Pancreas (tissue), 10 donors: ENCODE results near the gene CYP27A1. TPM values are rescaled to one million over a fixed set of nuclear protein-coding genes. Genes with fewer than 3 reads are reported as not detected.

Source experiments
- ATAC-seq, 4 donors: fragments of 200-7000 bp; cut with Tn5 transposase; one replicate each; pipeline versions ENCODE4 v1.8.0 to v1.9.1; 2020; ENCODE audit warnings: mild to moderate bottlenecking in 4 of 4, moderate library complexity in 4 of 4
- DNase-seq, 6 donors: peaks; one replicate each; pipeline ENCODE4 v3.0.0-alpha.2; 2020
- FAIRE-seq: peaks from 2 replicates; lab custom pipeline; 2012; peaks lifted over from hg19 to GRCh38; lab: Jason Lieb, UNC
- H3K27ac ChIP-seq, 4 donors: fragments of 200-600 bp; sonication (generic); 1 replicate in 3 of 4; 2 replicates in 1 of 4; pipeline versions ENCODE4 v1.5.0 to v1.8.0; 2020
- H3K27me3 ChIP-seq, 4 donors: fragments of 200-600 bp; one replicate each; pipeline ENCODE4 v1.8.0; 2021
- H3K36me3 ChIP-seq, 3 donors: fragments of 200-600 bp; sonication (generic) in 1 of 3; one replicate each; pipeline versions ENCODE4 v1.5.0 to v1.8.0; 2020 to 2021
- H3K4me1 ChIP-seq, 3 donors: fragments of 200-600 bp; one replicate each; pipeline ENCODE4 v1.8.0; 2021
- H3K4me3 ChIP-seq, 4 donors: fragments of 200-600 bp; sonication (generic) in 2 of 4; one replicate each; pipeline versions ENCODE4 v1.5.0 to v1.8.0; 2020 to 2021
- H3K9me3 ChIP-seq, 4 donors: fragments of 200-600 bp; one replicate each; pipeline ENCODE4 v1.8.0; 2021
- CTCF ChIP-seq, 4 donors: fragments of 200-600 bp; sonication (generic) in 3 of 4; IDR thresholded peaks; one replicate each; pipeline versions ENCODE4 v1.5.0 to v1.8.0; 2021; ENCODE audit warnings: antibody characterized with exemption in 4 of 4
- WGBS, 2 donors: extraction: QIAGEN DNeasy Blood & Tissue Kit; methylation state at CpG; one replicate each; pipeline ENCODE4 v1.1.7; 2013; 5-methylcytosine and 5-hydroxymethylcytosine counted together
- intact Hi-C, 3 donors: fragments of 100-400 bp; cut with DNase I; formaldehyde crosslinking; loops; one replicate each; pipeline versions ENCODE4 v1.11.1 to v1.14.2; 2022
- microRNA-seq, 2 donors: library from miRNA; unstranded; fragments of <30 nt; microRNA quantifications; one replicate each; pipeline versions ENCODE4 to v1.1.0, GENCODE V29; 2019 to 2020
- polyA plus RNA-seq, 2 donors: library from polyadenylated mRNA; stranded (reverse); fragments of 200-250 nt; gene quantifications; one replicate each; pipeline ENCODE4 v1.2.3, GENCODE V29; 2013
- total RNA-seq, 6 donors: library from RNA; stranded (reverse); fragmentation: NEBNext Ultra II Directional in 4 of 6; extraction: Animal tissue kit (Norgen Biotek cat#: 25700) in 4 of 6; gene quantifications; one replicate each; pipeline versions ENCODE4 v1.2.1 to v1.2.4, GENCODE V29; 2021 to 2023
- donor health status: healthy with polysubstance abuse.
- donor health status: DM: no; HTN: no; CAD: no; lungs with moderate emphysema.
- donor health status: DM: no; HTN: no; CAD: no.
- donor health status: control.
- donor health status: control.
- donor health status: Bipolar disorder and iron deficiency.
- donor health status: DM: yes; HTN: yes; CAD: no.
- donor health status: DM: no; HTN: no; CAD: no.
- donor health status: DM: no; HTN: no; CAD: no.
- donor health status: DM: yes; HTN: yes; CAD: no.

The CYP27A1 gene
- total and polyA plus RNA-seq, 8 donors = 3.1 to 21.6 (median 5.1) TPM

- no peak overlapping the region for H3K27ac ChIP-seq
- intact Hi-C loops = no loop called here
- DNase-seq = no peak
- H3K36me3 ChIP-seq = no peaks in the 10 kb centered on the region
- peak in 3 of 4 donors; percentile 19 to 40 (median 31) for ATAC-seq
- FAIRE-seq = no peak
- H3K27me3 ChIP-seq = peaks cover 0 to 12% (median 0%) of the 10 kb centered on the region in 4 donors
- TF ChIP-seq CTCF (IDR thresholded peaks at IDR 0.05) = no peak
- 6 to 10% methylated on average over 21 of the region's 21 CpGs for WGBS, 2 donors
- H3K4me1 ChIP-seq = peaks cover 0 to 2% (median 0%) of the 10 kb centered on the region in 3 donors
- no peak overlapping the region for H3K4me3 ChIP-seq
- H3K9me3 ChIP-seq = no peaks in the 10 kb centered on the region
Measured at GRCh38 chr2:218860950-218861381, 79.0 kb downstream of the CYP27A1 start.

GRCh38 chr2:218861645-218862318 is 79.8 kb downstream of the CYP27A1 start:
- no peak for FAIRE-seq
- no peaks in the 10 kb centered on the region for H3K36me3 ChIP-seq
- ATAC-seq = no peak
- no peaks in the 10 kb centered on the region for H3K9me3 ChIP-seq
- peaks cover 0 to 12% (median 0%) of the 10 kb centered on the region in 4 donors for H3K27me3 ChIP-seq
- peaks cover 0 to 2% (median 0%) of the 10 kb centered on the region in 3 donors for H3K4me1 ChIP-seq
- 64 to 75% methylated on average over 7 of the region's 7 CpGs for WGBS, 2 donors
- intact Hi-C loops = no loop called here
- TF ChIP-seq CTCF (IDR thresholded peaks at IDR 0.05) = no peak
- H3K27ac ChIP-seq = no peak overlapping the region
- no peak overlapping the region for H3K4me3 ChIP-seq
- peak in 1 of 6 donors; percentile 30 for DNase-seq

DNA sequence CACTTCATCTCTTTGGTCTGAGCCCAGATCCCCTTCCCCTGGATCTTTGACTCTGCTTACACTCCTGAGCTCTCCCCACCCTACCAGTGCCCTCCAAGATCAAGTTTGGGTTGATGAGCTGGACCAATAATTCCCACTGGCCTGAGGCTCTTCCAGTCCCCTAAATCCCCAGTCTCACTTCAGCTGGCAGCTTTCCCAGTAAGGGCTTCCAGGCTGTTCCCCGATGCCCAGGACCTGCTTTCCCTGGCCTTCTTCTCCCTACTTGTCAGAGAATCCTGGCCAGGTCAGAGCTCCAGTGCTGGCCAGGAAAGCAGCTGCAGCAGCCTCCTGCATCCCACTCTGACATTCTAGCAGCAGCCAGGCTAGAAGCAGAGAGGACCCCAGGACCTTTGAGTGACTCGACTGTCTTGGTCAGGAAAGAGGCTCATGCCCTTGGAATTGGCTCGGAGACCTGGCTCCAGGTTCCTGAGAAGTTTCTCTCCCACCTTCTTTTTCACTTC is 81.1 kb downstream of the CYP27A1 start:
- DNase-seq (peak in 1 of 6 donors; percentile 4), ATAC-seq (no peak), FAIRE-seq (no peak)
- H3K4me1 ChIP-seq = peaks cover 0 to 2% (median 0%) of the 10 kb centered on the region in 3 donors
- 60 to 72% methylated on average over 3 of the region's 3 CpGs for WGBS, 2 donors
- H3K27me3 ChIP-seq = peaks cover 0 to 10% (median 0%) of the 10 kb centered on the region in 4 donors
- no peak for TF ChIP-seq CTCF (IDR thresholded peaks at IDR 0.05)
- no peak overlapping the region for H3K27ac ChIP-seq
- intact Hi-C loops = no loop called here
- no peaks in the 10 kb centered on the region for H3K36me3 ChIP-seq
- no peak overlapping the region for H3K4me3 ChIP-seq
- no peaks in the 10 kb centered on the region for H3K9me3 ChIP-seq

Small RNA genes lying within 50 kb of the gene (microRNA-seq; reads per million reads assigned to microRNA genes)
- 0 reads per million in 2 donors for gene MIR9500

Other genes starting within 250 kb of the CYP27A1 start
- 1 to 10 TPM; 4.0 to 8.6 (median 6.1) TPM for gene USP37, start 213.8 kb upstream of the CYP27A1 start, total RNA-seq
- gene USP37, start 213.8 kb upstream of the CYP27A1 start, polyA plus RNA-seq = 1 to 10 TPM; 2.1 to 2.3 TPM
- 10 to 100 TPM; 12.0 to 19.3 (median 13.3) TPM for gene CNOT9, start 213.3 kb upstream of the CYP27A1 start, total RNA-seq
- gene CNOT9, start 213.3 kb upstream of the CYP27A1 start, polyA plus RNA-seq = 10 to 100 TPM; 10.6 to 16.6 TPM
- under 1 TPM in 5 of 6 donors, not detected in 1; 0.19 to 0.58 (median 0.34) TPM for gene PLCD4, start 174.2 kb upstream of the CYP27A1 start, total RNA-seq
- 1 to 10 TPM in 1 of 2 donors, under 1 TPM in 1; 0.27 to 1.1 TPM for gene PLCD4, start 174.2 kb upstream of the CYP27A1 start, polyA plus RNA-seq
- gene ZNF142, start 122.5 kb upstream of the CYP27A1 start, total RNA-seq = 10 to 100 TPM in 3 of 6 donors, 1 to 10 TPM in 3; 8.6 to 16.7 (median 9.9) TPM
- gene ZNF142, start 122.5 kb upstream of the CYP27A1 start, polyA plus RNA-seq = 10 to 100 TPM in 1 of 2 donors, 1 to 10 TPM in 1; 7.9 to 13.8 TPM
- gene BCS1L, start 122.5 kb upstream of the CYP27A1 start, total RNA-seq = 10 to 100 TPM; 16.3 to 34.1 (median 23.1) TPM
- 100 to 1,000 TPM in 1 of 2 donors, 10 to 100 TPM in 1; 84.2 to 110 TPM for gene BCS1L, start 122.5 kb upstream of the CYP27A1 start, polyA plus RNA-seq
- gene RNF25, start 110.1 kb upstream of the CYP27A1 start, total RNA-seq = 10 to 100 TPM in 2 of 6 donors, 1 to 10 TPM in 4; 4.5 to 10.2 (median 7.9) TPM
- gene RNF25, start 110.1 kb upstream of the CYP27A1 start, polyA plus RNA-seq = 10 to 100 TPM; 18.1 to 28.8 TPM
- gene STK36, start 110.1 kb upstream of the CYP27A1 start, total RNA-seq = 10 to 100 TPM in 5 of 6 donors, 1 to 10 TPM in 1; 8.3 to 40.8 (median 18.1) TPM
- gene STK36, start 110.1 kb upstream of the CYP27A1 start, polyA plus RNA-seq = 10 to 100 TPM; 54.0 TPM
- 10 to 100 TPM; 12.0 to 25.3 (median 13.6) TPM for gene TTLL4, start 71.3 kb upstream of the CYP27A1 start, total RNA-seq
- 10 to 100 TPM; 23.7 to 23.9 TPM for gene TTLL4, start 71.3 kb upstream of the CYP27A1 start, polyA plus RNA-seq
- not detected for gene PRKAG3, start 49.7 kb downstream of the CYP27A1 start, total RNA-seq
- not detected for gene PRKAG3, start 49.7 kb downstream of the CYP27A1 start, polyA plus RNA-seq
- under 1 TPM in 5 of 6 donors, not detected in 1; 0.09 to 0.53 (median 0.16) TPM for gene WNT6, start 77.7 kb downstream of the CYP27A1 start, total RNA-seq
- 1 to 10 TPM in 1 of 2 donors, under 1 TPM in 1; 0.38 to 1.2 TPM for gene WNT6, start 77.7 kb downstream of the CYP27A1 start, polyA plus RNA-seq
- 1 to 10 TPM in 1 of 6 donors, under 1 TPM in 2, not detected in 3; 0.15 to 1.5 (median 0.23) TPM for gene WNT10A, start 98.7 kb downstream of the CYP27A1 start, total RNA-seq
- gene WNT10A, start 98.7 kb downstream of the CYP27A1 start, polyA plus RNA-seq = under 1 TPM; 0.05 to 0.30 TPM
- 1 to 10 TPM in 2 of 6 donors, under 1 TPM in 4; 0.19 to 1.7 (median 0.65) TPM for gene CDK5R2, start 177.5 kb downstream of the CYP27A1 start, total RNA-seq
- 1 to 10 TPM; 4.2 to 8.6 TPM for gene CDK5R2, start 177.5 kb downstream of the CYP27A1 start, polyA plus RNA-seq
- gene FEV, start 203.0 kb downstream of the CYP27A1 start, total RNA-seq = 1 to 10 TPM in 2 of 6 donors, under 1 TPM in 4; 0.35 to 3.1 (median 0.72) TPM
- gene FEV, start 203.0 kb downstream of the CYP27A1 start, polyA plus RNA-seq = 10 to 100 TPM in 1 of 2 donors, 1 to 10 TPM in 1; 3.9 to 32.6 TPM
- gene CRYBA2, start 211.3 kb downstream of the CYP27A1 start, total RNA-seq = 10 to 100 TPM in 2 of 6 donors, 1 to 10 TPM in 4; 3.7 to 29.6 (median 7.4) TPM
- 100 to 1,000 TPM in 1 of 2 donors, 10 to 100 TPM in 1; 66.3 to 314 TPM for gene CRYBA2, start 211.3 kb downstream of the CYP27A1 start, polyA plus RNA-seq